Epidermal melanocyte (primary cell): ENCODE data around the gene KHSRP.

Experiments used
- DNase-seq: peaks from one replicate; pipeline ENCODE4 v3.0.0; 2011; ENCODE audit warnings: low spot score; ENCODE audit not compliant: insufficient read length

KHSRP gene

DNA sequence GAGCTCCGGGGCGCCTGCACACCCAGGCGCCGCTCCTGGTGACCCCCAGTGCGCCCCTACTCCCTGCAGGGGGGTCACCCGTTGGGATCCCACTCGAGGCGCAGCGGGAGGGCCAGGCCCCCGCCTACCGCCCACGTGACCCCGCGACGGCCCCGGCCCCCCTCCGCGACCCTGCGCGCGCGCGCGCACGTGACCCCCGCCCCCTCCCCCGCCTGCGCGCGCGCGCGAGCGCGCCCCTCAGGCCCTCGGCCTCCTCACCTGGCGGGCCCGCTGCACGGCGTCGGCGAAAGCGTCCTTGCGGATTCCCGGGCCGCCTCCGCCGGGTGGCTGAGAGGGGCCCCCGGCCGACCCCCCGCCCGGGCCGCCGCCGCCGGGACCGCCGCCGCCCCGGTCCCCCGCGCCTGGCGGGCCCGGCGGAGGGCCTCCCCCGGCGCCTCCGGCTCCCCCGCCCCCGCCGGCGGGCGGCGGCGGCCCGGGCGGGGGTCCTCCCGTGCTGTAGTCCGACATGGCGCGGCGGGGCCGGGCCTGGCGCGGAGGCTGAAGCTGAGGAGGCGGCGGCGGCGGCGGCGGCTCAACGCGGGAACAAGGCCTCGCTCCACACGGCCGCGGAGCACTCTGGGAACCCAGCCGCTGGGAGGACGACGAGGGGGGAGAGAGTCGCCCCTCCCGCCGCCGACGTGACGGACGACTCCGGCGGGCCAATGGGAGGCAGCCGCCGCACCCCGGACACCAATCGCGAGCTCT is at the start of gene KHSRP:
Gene KHSRP (minus strand): TSS at position 617 of the 744 bp plus-strand sequence. CDS start 110 bp downstream, at position 507.
- DNase-seq, result no peak

GRCh38 chr19:6473647-6474046 is 49.0 kb upstream of the KHSRP start:
- no peak for DNase-seq

DNA sequence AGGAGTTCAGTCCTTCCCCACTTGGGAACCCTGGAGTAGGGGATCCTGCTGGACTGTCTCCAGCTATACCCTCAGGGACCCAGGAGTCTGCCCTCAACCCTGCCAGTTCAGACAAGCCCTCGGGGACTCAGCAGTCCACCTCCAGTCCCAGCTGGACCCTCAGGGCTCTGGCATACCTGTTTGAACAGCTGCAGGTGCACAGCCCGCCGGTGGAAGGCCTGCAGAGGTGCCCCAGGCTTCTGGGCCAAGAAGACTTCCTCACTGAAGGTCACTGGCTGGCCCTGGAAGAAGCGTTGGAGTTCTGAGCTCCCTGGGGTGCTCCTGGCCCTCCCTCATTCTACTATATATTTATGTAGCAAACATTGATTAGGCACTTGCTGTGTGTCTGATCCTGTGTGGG is 48.1 kb upstream of the KHSRP start:
- no peak for DNase-seq

DNA sequence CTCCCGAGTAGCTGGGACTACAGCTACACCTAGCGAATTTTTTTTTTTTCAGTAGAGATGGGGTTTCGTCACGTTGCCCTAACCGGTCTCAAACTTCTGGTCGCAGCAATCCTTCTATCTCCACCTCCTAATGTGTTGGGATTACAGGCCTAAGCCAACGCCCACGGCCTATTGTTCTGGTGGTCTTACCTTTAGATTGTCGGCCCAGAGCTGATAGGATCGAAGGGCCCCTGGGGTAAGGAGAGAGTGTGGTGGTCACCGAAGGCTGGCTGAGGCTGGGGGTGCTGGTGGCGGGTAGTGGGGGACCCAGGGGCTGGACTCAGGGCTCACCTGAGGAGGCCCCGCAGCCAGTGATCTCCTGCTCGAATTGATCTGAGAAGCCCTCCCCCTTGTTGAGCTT is 46.5 kb upstream of the KHSRP start:
- no peak for DNase-seq

GRCh38 chr19:6470173-6470572 is 45.6 kb upstream of the KHSRP start:
- DNase-seq, result no peak

GRCh38 chr19:6467384-6467783 is 42.8 kb upstream of the KHSRP start:
- DNase-seq, result no peak

- no peak for DNase-seq
Measured at GRCh38 chr19:6466526-6467248, 42.1 kb upstream of the KHSRP start.

- DNase-seq, result no peak
Measured at GRCh38 chr19:6465663-6466062, 41.1 kb upstream of the KHSRP start.

DNA sequence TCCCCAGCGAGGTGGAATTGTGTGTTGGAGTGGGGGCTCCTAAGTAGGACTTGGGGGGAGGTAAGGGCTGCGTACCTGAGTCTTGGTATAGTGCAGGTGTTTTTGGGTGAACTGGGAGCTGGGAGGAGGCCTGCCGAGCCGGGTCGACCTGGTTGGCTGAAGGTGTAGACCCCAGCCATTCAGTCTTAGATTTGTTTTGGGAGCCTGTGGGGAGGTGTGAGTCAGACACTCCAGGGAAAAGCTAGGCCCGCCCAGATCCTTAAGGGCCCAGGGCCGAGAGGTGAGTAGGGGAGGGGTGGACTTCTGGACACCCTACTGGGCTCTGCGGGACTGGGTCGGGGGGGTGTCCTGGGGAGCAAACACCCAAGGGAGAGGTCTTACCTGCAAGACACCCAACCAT is 40.4 kb upstream of the KHSRP start:
- DNase-seq, result no peak

GRCh38 chr19:6464070-6464873 is 39.7 kb upstream of the KHSRP start, which contains the start of gene CRB3:
TSS of gene CRB3 (plus strand) at chr19:6464271. CDS start at chr19:6464702, 431 bp downstream.
- no peak for DNase-seq

DNA sequence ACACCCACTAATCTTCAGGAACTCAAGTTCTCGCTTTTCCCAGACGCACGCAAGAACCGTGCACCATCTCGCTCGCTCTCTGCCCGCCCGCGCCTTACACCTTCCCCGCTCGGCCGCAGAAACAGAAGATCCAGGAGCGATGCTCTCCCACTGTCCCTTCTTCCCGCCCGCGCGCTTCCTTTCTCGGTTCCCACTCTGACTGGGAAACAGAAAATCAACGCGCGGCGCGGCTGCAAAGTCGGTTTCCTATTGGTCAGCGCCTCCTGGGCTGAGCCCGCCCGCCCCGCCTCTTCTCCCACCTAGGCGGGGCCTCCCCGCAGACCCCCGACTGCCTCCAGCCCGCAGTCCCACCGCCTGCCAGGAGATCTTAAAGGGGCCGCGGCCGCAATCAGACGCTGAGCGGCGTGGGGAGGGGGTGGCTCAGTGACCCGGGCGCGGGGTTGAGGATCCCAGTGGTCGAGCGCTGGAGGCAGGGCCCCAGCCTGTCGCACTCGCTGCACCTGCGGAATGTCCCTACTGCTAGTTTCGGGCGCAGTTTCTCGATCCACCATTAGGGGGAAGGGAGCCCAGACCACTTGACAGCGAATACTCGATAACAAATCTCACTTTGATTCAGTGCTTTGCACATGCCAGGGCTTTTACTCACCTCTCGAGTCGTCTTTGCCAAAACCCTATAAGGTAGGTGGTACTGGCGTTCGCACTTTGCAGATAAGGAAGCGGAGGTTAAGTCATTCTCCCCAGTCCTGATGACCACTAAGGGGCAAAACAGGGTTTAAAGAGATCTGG is 35.7 kb upstream of the KHSRP start:
- peak; percentile 90 for DNase-seq

DNA sequence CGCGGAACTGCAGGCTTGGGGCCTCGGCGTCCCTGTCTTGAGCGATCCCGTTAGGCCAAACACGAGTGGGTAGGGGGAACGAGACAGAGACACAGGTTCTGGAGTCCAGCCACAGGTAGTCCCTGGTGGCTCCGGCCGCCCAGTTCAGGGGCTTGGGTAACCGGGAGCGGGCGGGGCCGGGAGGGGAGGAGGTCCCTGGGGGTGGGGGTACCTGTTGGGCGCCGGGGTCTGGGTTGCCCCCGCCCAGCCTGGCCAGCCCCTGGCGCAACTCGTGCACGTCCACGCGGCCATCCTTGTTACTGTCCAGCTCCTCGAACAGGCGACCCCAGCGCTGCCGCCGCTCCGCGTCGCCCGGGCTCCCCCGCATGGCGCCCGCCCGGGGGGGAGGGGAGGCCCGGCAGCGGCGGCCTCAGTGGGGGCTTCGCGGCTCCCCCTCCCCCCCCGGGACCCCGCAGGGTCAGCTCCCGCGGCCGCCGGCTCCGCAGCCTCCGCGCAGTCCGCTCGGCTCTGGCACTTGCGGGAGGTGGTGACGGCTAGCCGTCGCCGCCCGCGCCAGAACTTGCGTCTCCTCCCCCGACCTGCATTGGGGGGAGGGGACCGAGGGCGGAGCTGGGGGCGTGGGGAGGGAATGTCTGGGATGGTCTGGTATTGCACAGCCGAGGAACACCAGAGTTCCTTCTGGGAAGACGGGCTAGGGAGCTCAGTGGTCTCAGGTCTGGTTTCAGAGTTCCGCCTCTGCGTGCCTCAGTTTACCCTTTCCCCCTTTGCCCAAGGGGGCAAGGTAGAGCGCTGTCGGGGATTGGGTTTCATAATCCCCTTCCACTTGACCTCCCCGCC is 34.9 kb upstream of the KHSRP start, which contains the start of gene SLC25A23:
Gene SLC25A23 (minus strand): TSS at position 531 of the 837 bp plus-strand sequence. CDS start 164 bp downstream, at position 367.
- peak; percentile 72 for DNase-seq

GRCh38 chr19:6458695-6459261 is 34.2 kb upstream of the KHSRP start:
- no peak for DNase-seq

DNA sequence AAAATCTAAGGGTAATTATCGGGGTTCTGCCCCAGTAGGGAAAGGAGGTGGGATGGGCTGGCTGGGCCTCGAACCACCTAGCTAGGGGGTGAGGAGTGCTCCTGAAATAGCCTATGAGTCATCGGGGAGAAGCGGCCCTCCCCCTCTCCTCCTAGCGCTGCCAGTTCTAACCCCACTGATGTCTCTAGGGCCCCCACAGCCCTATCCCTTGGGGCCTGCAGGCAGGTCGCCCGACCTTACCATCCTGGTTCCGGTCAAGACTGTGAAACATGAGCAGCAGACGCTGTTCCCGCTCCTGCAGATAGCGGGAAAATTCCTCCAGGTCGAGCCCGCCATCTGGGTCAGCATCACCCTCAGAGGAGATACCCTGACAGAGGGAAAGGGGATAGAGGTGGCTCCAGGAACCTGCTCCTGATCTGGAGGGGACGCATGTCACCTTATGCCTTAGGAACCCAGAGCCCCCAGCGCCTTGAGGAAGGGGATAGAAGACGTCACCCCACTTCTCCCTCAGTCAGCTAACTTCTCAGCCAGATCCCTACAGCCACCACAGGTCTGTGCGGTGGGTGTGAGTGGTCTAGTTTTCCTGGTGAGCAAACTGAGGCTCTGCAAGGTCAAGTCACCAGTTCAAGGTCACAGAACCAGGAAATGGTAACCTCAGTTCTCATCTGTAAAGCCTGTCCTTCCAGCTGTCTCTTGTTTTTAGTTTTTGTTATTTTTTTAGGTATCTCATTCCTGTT is 33.5 kb upstream of the KHSRP start:
- DNase-seq, result no peak

DNA sequence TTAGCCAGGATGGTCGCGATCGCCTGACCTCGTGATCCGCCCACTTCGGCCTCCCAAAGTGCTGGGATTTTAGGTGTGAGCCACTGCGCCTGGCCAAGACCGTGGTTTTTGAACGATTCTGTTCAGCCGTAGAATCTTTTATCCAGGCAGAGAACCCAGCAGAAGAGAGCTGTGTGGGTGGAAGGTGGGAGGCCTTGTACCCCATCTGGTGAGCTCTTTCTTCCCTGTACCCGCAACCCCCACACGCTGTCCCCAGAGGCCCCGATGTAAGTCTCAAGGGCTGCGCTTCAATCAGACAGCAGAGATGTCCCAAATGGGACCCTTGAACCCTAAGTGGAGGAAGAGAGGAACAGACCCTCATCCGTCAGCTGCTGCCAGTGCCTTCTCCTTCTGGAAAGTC is 31.3 kb upstream of the KHSRP start:
- no peak for DNase-seq

GRCh38 chr19:6453951-6454565 is 29.4 kb upstream of the KHSRP start:
- no peak for DNase-seq

DNA sequence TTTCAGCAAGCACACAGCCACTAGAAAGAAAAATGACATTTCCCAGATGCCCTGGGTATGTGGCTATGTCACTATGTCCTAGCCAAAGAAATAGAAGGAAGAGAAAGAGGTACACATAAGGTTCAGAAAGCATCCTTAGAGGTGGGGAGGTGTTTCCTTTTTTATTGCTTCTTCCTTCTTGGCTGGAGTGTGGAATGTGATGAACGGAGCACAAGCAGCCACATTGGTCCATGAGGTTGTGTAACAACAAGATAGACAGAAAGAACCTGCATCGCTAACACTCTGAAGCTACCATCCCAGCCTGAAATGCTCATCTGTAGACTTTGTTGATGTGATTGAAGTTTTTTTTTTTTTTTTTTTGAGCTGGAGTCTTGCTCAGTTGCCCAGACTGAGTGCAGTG is 28.3 kb upstream of the KHSRP start:
- DNase-seq, result no peak

DNA sequence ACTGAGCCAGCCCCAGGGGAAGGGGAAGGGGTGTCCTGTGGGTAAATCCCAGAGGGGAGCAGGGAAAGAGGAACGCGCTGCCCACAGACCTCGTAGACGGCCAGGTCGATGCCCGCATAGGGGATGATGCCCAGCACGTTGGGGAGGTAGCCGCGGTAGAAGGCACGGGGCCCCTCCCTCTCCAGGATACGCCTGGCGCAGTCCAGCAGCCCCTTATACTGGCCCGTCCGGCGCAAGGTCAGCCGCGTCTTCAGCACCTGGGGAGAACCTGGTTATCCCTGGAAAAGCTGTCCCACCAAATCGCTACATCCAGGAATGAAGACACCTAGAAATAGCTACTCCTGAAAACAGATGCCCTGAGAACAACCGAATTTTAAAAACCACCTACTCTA is 27.6 kb upstream of the KHSRP start:
- DNase-seq, result no peak
